H1 (cell line): ENCODE data around the gene HOXA10. TPM values are rescaled to one million over a fixed set of nuclear protein-coding genes. Genes with fewer than 3 reads are reported as not detected.

Experiments
- CTCF ChIA-PET: fragments of 300-600 bp; sonication (Branson Sonifier 250); formaldehyde crosslinking; loops from one replicate; lab custom pipeline; 2021; ENCODE audit not compliant: partially characterized antibody; lab: Charles Lee
- POLR2A ChIA-PET: fragments of 300-600 bp; sonication (Branson Sonifier 250); formaldehyde crosslinking; loops from one replicate; lab custom pipeline; 2021; ENCODE audit warnings: inconsistent platforms; ENCODE audit not compliant: partially characterized antibody; lab: Charles Lee
- DNase-seq, 2 experiments: peaks; one replicate each; pipeline versions ENCODE4 v3.0.0 to v3.0.0-alpha.2; 2010 to 2022; ENCODE audit warnings: low spot score in 2 of 2, low read depth in 1 of 2, mixed read lengths in 1 of 2
- FAIRE-seq: peaks from 2 replicates; lab custom pipeline; 2011; peaks lifted over from hg19 to GRCh38; lab: Jason Lieb, UNC
- H2AFZ ChIP-seq: 2 replicates; pipeline ENCODE4 v1.8.1; 2012; ENCODE audit warnings: low read length, inconsistent platforms
- H2AK5ac ChIP-seq: 2 replicates; pipeline ENCODE4 v1.6.1; 2013; ENCODE audit warnings: low read depth, low read length
- H2BK120ac ChIP-seq: replicated peaks from 2 replicates; pipeline ENCODE3; 2013; ENCODE audit warnings: low read depth, low read length, inconsistent platforms
- H2BK12ac ChIP-seq: 2 replicates; pipeline ENCODE4 v1.6.1; 2013; ENCODE audit warnings: low read depth, low read length
- H2BK15ac ChIP-seq: 2 replicates; pipeline ENCODE4 v1.6.1; 2013; ENCODE audit warnings: low read length
- H2BK20ac ChIP-seq: 2 replicates; pipeline ENCODE4 v1.6.1; 2013; ENCODE audit warnings: low read length
- H2BK5ac ChIP-seq: 2 replicates; pipeline ENCODE4 v1.6.1; 2013; ENCODE audit warnings: low read depth, low read length
- H3K14ac ChIP-seq: 2 replicates; pipeline ENCODE4 v1.6.1; 2013; ENCODE audit warnings: inconsistent platforms; ENCODE audit not compliant: insufficient read length
- H3K18ac ChIP-seq: 2 replicates; pipeline ENCODE4 v1.6.1; 2013; ENCODE audit warnings: low read length; ENCODE audit errors: extremely low read depth
- H3K23ac ChIP-seq: 2 replicates; pipeline ENCODE4 v1.6.1; 2013; ENCODE audit warnings: inconsistent platforms; ENCODE audit not compliant: insufficient read length
- H3K23me2 ChIP-seq: 2 replicates; pipeline ENCODE4 v1.6.1; 2013; ENCODE audit warnings: low read depth, low read length
- H3K27ac ChIP-seq: 2 replicates; pipeline ENCODE4 v1.6.1; 2011; ENCODE audit warnings: low read depth, low read length, inconsistent platforms
- H3K27me3 ChIP-seq, 4 experiments: replicated peaks in 1 of 4; 1 replicate in 1 of 4; 2 replicates in 3 of 4; pipeline versions ENCODE4 v1.6.1 to v1.8.1; 2011 to 2013; ENCODE audit warnings: low read length in 3 of 4, mild to moderate bottlenecking in 3 of 4, inconsistent platforms in 2 of 4, mixed read lengths in 2 of 4, moderate library complexity in 1 of 4; ENCODE audit not compliant: control insufficient read depth in 3 of 4, insufficient read depth in 3 of 4; ENCODE audit errors: extremely low read depth in 1 of 4
- H3K36me3 ChIP-seq, 4 experiments: 2 replicates each; pipeline versions ENCODE4 v1.6.1 to v1.8.1; 2011 to 2013; ENCODE audit warnings: mild to moderate bottlenecking in 4 of 4, low read length in 3 of 4, moderate library complexity in 2 of 4, control low read depth in 1 of 4, inconsistent platforms in 1 of 4; ENCODE audit not compliant: insufficient read depth in 4 of 4, control insufficient read depth in 2 of 4
- H3K4ac ChIP-seq: replicated peaks from 2 replicates; pipeline ENCODE3; 2013; ENCODE audit warnings: low read length, low read depth, mixed read lengths, inconsistent platforms; ENCODE audit not compliant: insufficient read length
- H3K4me1 ChIP-seq, 4 experiments: replicated peaks in 1 of 4; 1 replicate in 1 of 4; 2 replicates in 3 of 4; pipeline versions ENCODE4 v1.6.1 to v1.8.1; 2011 to 2013; ENCODE audit warnings: low read length in 3 of 4, inconsistent platforms in 2 of 4, mixed read lengths in 1 of 4; ENCODE audit not compliant: insufficient read depth in 4 of 4, control insufficient read depth in 3 of 4
- H3K4me2 ChIP-seq, 2 experiments: 2 replicates each; pipeline versions ENCODE4 v1.6.1 to v1.8.1; 2011 to 2013; ENCODE audit warnings: low read depth in 2 of 2, low read length in 2 of 2, control low read depth in 1 of 2, inconsistent platforms in 1 of 2, mild to moderate bottlenecking in 1 of 2; ENCODE audit not compliant: insufficient read depth in 1 of 2
- H3K4me3 ChIP-seq, 4 experiments: fragments of 200-600, 300-600 bp in 1 of 4; sonication (generic), shearing (Covaris generic), sonication (Bioruptor Twin) in 1 of 4; 2 replicates each; pipeline versions ENCODE4 v1.5.1 to v1.8.1; 2011 to 2016; ENCODE audit warnings: low read length in 4 of 4, low read depth in 3 of 4, control low read depth in 2 of 4, inconsistent platforms in 2 of 4, mild to moderate bottlenecking in 2 of 4, mixed read lengths in 1 of 4, moderate library complexity in 1 of 4; ENCODE audit not compliant: insufficient read depth in 2 of 4; ENCODE audit errors: extremely low read depth in 1 of 4
- H3K56ac ChIP-seq: replicated peaks from 2 replicates; pipeline ENCODE3; 2013; ENCODE audit warnings: low read depth, mild to moderate bottlenecking, mixed read lengths, low read length, inconsistent platforms; ENCODE audit not compliant: insufficient read length
- H3K79me1 ChIP-seq: 2 replicates; pipeline ENCODE4 v1.6.1; 2013; ENCODE audit warnings: low read depth, low read length, control low read depth
- H3K79me2 ChIP-seq, 2 experiments: 2 replicates each; pipeline versions ENCODE4 v1.6.1 to v1.8.1; 2012 to 2013; ENCODE audit warnings: low read length in 2 of 2, mild to moderate bottlenecking in 2 of 2, inconsistent platforms in 1 of 2; ENCODE audit not compliant: insufficient read depth in 2 of 2, control insufficient read depth in 1 of 2
- H3K9ac ChIP-seq, 4 experiments: replicated peaks in 1 of 4; 1 replicate in 1 of 4; 2 replicates in 3 of 4; pipeline versions ENCODE4 v1.6.1 to v1.8.1; 2011 to 2013; ENCODE audit warnings: low read depth in 3 of 4, low read length in 3 of 4, control low read depth in 2 of 4, mild to moderate bottlenecking in 2 of 4, moderate library complexity in 2 of 4, inconsistent platforms in 1 of 4; ENCODE audit errors: extremely low read depth in 1 of 4
- H3K9me3 ChIP-seq, 2 experiments: 2 replicates each; pipeline versions ENCODE4 v1.6.1 to v1.8.1; 2012 to 2013; ENCODE audit warnings: mild to moderate bottlenecking in 2 of 2, moderate library complexity in 2 of 2, control low read depth in 1 of 2, inconsistent platforms in 1 of 2, low read depth in 1 of 2, low read length in 1 of 2, mixed read lengths in 1 of 2; ENCODE audit not compliant: insufficient read depth in 2 of 2
- H4K20me1 ChIP-seq, 2 experiments: replicated peaks in 1 of 2; 2 replicates each; pipeline versions ENCODE3 to v1.8.1; 2011 to 2013; ENCODE audit warnings: inconsistent platforms in 2 of 2, low read length in 2 of 2, mild to moderate bottlenecking in 1 of 2; ENCODE audit not compliant: insufficient read depth in 2 of 2, control insufficient read depth in 1 of 2
- H4K5ac ChIP-seq: 2 replicates; pipeline ENCODE4 v1.6.1; 2013; ENCODE audit warnings: low read length, low read depth, mixed read lengths, inconsistent platforms; ENCODE audit not compliant: insufficient read length
- H4K8ac ChIP-seq: 2 replicates; pipeline ENCODE4 v1.8.0; 2013; ENCODE audit warnings: mild to moderate bottlenecking, moderate library complexity, low read length, inconsistent platforms; ENCODE audit not compliant: insufficient read depth; ENCODE audit errors: extremely low read depth
- H4K91ac ChIP-seq: replicated peaks from 2 replicates; pipeline ENCODE3; 2013; ENCODE audit warnings: low read length, mixed read lengths, inconsistent platforms; ENCODE audit not compliant: insufficient read length
- CTCF ChIP-seq, 3 experiments: IDR thresholded peaks; 1 replicate in 2 of 3; 2 replicates in 1 of 3; pipeline versions ENCODE4 v1.5.1 to v1.6.1; 2011; ENCODE audit warnings: low read length in 3 of 3, mild to moderate bottlenecking in 3 of 3, inconsistent platforms in 2 of 3, low read depth in 1 of 3, moderate library complexity in 1 of 3; ENCODE audit not compliant: insufficient read depth in 1 of 3; ENCODE audit errors: control extremely low read depth in 1 of 3
- POU5F1 ChIP-seq: IDR thresholded peaks from 2 replicates; pipeline ENCODE4 v1.6.1; 2011; ENCODE audit warnings: low read depth, mild to moderate bottlenecking, low read length, moderate library complexity
- RBBP5 ChIP-seq: IDR thresholded peaks from 2 replicates; pipeline ENCODE4 v1.7.1; 2012; ENCODE audit warnings: low read depth, mild to moderate bottlenecking, inconsistent platforms, low read length, moderate library complexity, borderline replicate concordance
- SP1 ChIP-seq: IDR thresholded peaks from 2 replicates; pipeline ENCODE4 v1.6.1; 2011; ENCODE audit warnings: low read depth, low read length
- SRF ChIP-seq: IDR thresholded peaks from 2 replicates; pipeline ENCODE4 v1.6.1; 2011; ENCODE audit warnings: mild to moderate bottlenecking, low read depth, low read length, moderate library complexity
- WGBS, 2 experiments: shearing (Covaris generic) in 1 of 2; methylation state at CpG; one replicate each; pipeline versions ENCODE4 v1.1.6 to v1.1.7; 2013 to 2015; ENCODE audit warnings: low lambda C conversion rate in 2 of 2, mixed read lengths in 2 of 2, inconsistent platforms in 1 of 2, low coverage in 1 of 2, missing lambda C conversion rate in 1 of 2; ENCODE audit not compliant: insufficient replicate concordance in 2 of 2, insufficient coverage in 1 of 2, insufficient read length in 1 of 2; ENCODE audit errors: extremely low coverage in 1 of 2, missing lambda C conversion rate in 1 of 2; 5-methylcytosine and 5-hydroxymethylcytosine counted together
- polyA plus RNA-seq, 7 experiments: library from polyadenylated mRNA; depleted of rRNA in 3 of 7; stranded (reverse) in 5 of 7; unstranded in 2 of 7; fragments of >200 nt in 5 of 7; fragments of 200-250 nt in 2 of 7; gene quantifications; 1 replicate in 5 of 7; 2 replicates in 1 of 7; 4 replicates in 1 of 7; pipeline versions ENCODE4 v1.2.1 to v1.2.3, GENCODE V29; 2011 to 2013; ENCODE audit warnings: missing spikeins in 2 of 7, mixed read lengths in 2 of 7
- total RNA-seq: library from RNA; stranded (reverse); fragmentation: NEBNext Ultra II Directional; extraction: Animal tissue kit (Norgen Biotek cat#: 25700); gene quantifications from 2 replicates; pipeline ENCODE4 v1.2.1, GENCODE V29; 2021

The HOXA10 gene
- total and polyA plus RNA-seq, 2 of the 8 experiments (the other 6 are each of a cell fraction or from before 2014, with no cell fraction given), result not detected

- H3K23ac ChIP-seq, result no peak overlapping the region
- peak overlapping the region in 1 of 2 experiments; percentile 70; a peak in 1 of 4 replicates for H3K4me2 ChIP-seq
- POLR2A ChIA-PET, result interaction anchor here (1.4 kb wide), 1 partner anchor 8 kb away, joined by 5 read pairs; the partner anchor contains the start of gene HOXA3
- no peak overlapping the region for H2AK5ac ChIP-seq
- no peak overlapping the region for H4K91ac ChIP-seq
- no peaks in the 10 kb centered on the region for H3K79me1 ChIP-seq
- no peak for FAIRE-seq
- no peak overlapping the region for H2BK15ac ChIP-seq
- H3K79me2 ChIP-seq, result no peaks in the 10 kb centered on the region
- H2BK120ac ChIP-seq, result no peak overlapping the region
- H3K14ac ChIP-seq, result no peak overlapping the region
- peaks cover 26 to 31% of the 10 kb centered on the region in 2 experiments for H4K20me1 ChIP-seq
- no peak overlapping the region for H3K9ac ChIP-seq
- no peak overlapping the region; a peak in 1 of 8 replicates for H3K4me3 ChIP-seq
- CTCF ChIA-PET, result interaction anchor here (0.7 to 12.5 kb wide), 43 partner anchors 10 to 1288 kb away, joined by 3 to 123 read pairs (median 6); partner anchors contain the start of genes HOXA1, HOXA10, HOXA3 and HOXA4
- H2BK20ac ChIP-seq, result no peak overlapping the region
- TF ChIP-seq CTCF (IDR thresholded peaks at IDR 0.05; ENCODE audit: control extremely low read depth in 1 of 3, insufficient read depth in 1 of 3, low read depth in 1 of 3, low read length in 3 of 3) (no peak), POU5F1 (no peak), SRF (no peak), SP1 (no peak), RBBP5 (no peak)
- no peak overlapping the region for H3K4ac ChIP-seq
- peaks cover 0 to 6% (median 0%) of the 10 kb centered on the region in 4 experiments; a peak in 1 of 8 replicates for H3K36me3 ChIP-seq
- no peak overlapping the region for H4K5ac ChIP-seq
- no peak overlapping the region for H2BK5ac ChIP-seq
- no peak overlapping the region for H3K27ac ChIP-seq
- DNase-seq, result no peak
- H2BK12ac ChIP-seq, result no peak overlapping the region
- peaks cover 9% of the 10 kb centered on the region for H3K23me2 ChIP-seq
- peaks cover 0 to 10% (median 5%) of the 10 kb centered on the region in 4 experiments; a peak in 5 of 7 replicates for H3K4me1 ChIP-seq
- peaks cover 97 to 100% (median 99%) of the 10 kb centered on the region in 4 experiments for H3K27me3 ChIP-seq
- no peak overlapping the region for H2AFZ ChIP-seq
- H3K56ac ChIP-seq, result no peak overlapping the region
- no peak overlapping the region for H4K8ac ChIP-seq
- no peak overlapping the region for H3K18ac ChIP-seq
- 39% methylated on average over 39 of the region's 40 CpGs; no CpG with 5 or more reads in 1 of the 2 experiments for WGBS, 2 experiments
- H3K9me3 ChIP-seq, result peaks cover 0 to 3% of the 10 kb centered on the region in 2 experiments; a peak in 1 of 4 replicates
Observed at GRCh38 chr7:27143950-27144780, 30.0 kb downstream of the HOXA10 start.
